OCI-LY3 (cell line): ENCODE data around the gene CGB3.
"Not testable (repeated sequence)": the region's sequence is repeated elsewhere in the genome, so short reads cannot be mapped to it uniquely, and the experiment has no call there.

Source experiments
- H2AFZ ChIP-seq: fragments of 200-600, 300-600 bp; shearing (Covaris generic); 2 replicates; pipeline ENCODE4 v1.6.0; 2014; ENCODE audit warnings: antibody characterized with exemption, low read depth, low read length
- H3K27ac ChIP-seq: fragments of 200-600, 300-600 bp; sonication (generic); 2 replicates; pipeline ENCODE4 v1.5.1; 2014; ENCODE audit warnings: mild to moderate bottlenecking, low read length, moderate library complexity, mixed read lengths
- H3K27me3 ChIP-seq: fragments of 200-600, 300-600 bp; sonication (generic); 2 replicates; pipeline ENCODE4 v1.6.1; 2014; ENCODE audit warnings: low read depth, low read length, mixed read lengths
- H3K36me3 ChIP-seq: fragments of 200-600, 300-600 bp; sonication (generic); replicated peaks from 2 replicates; pipeline ENCODE3; 2014; ENCODE audit warnings: low read depth, low read length, mixed read lengths
- H3K4me1 ChIP-seq: fragments of 300-600, 200-600 bp; sonication (generic); 2 replicates; pipeline ENCODE4 v1.6.1; 2014; ENCODE audit warnings: low read length, mixed read lengths
- H3K4me2 ChIP-seq: fragments of 200-600, 300-600 bp; sonication (generic); 2 replicates; pipeline ENCODE4 v1.6.1; 2014; ENCODE audit warnings: low read length, mixed read lengths
- H3K4me3 ChIP-seq: fragments of 300-600, 200-600 bp; sonication (generic); 2 replicates; pipeline ENCODE4 v1.5.1; 2014; ENCODE audit warnings: antibody characterized with exemption, mild to moderate bottlenecking, low read length, moderate library complexity
- H3K79me2 ChIP-seq: fragments of 300-600, 200-600 bp; shearing (Covaris generic); 2 replicates; pipeline ENCODE4 v1.6.1; 2014; ENCODE audit warnings: mild to moderate bottlenecking, low read length, mixed read lengths
- H3K9ac ChIP-seq: fragments of 300-600, 200-600 bp; shearing (Covaris generic); 2 replicates; pipeline ENCODE4 v1.6.0; 2014; ENCODE audit warnings: mild to moderate bottlenecking, low read length, moderate library complexity
- H3K9me3 ChIP-seq: fragments of 200-600, 300-600 bp; shearing (Covaris generic); 2 replicates; pipeline ENCODE4 v1.6.1; 2014; ENCODE audit warnings: low read length, mixed read lengths; ENCODE audit not compliant: insufficient read depth
- H4K20me1 ChIP-seq: fragments of 200-600, 300-600 bp; sonication (generic); 2 replicates; pipeline ENCODE4 v1.6.1; 2016; ENCODE audit warnings: low read length, mixed read lengths; ENCODE audit not compliant: insufficient read depth
- EZH2phosphoT487 ChIP-seq: fragments of 200-600 bp; shearing (Covaris generic); IDR thresholded peaks from 2 replicates; pipeline ENCODE4 v1.6.1; 2018; ENCODE audit warnings: antibody characterized with exemption, mixed run types, low read depth
- TF ChIP-seq, protein P1 (sequence below): fragments of 200-600, 300-600 bp; sonication (generic); IDR thresholded peaks from 2 replicates; pipeline ENCODE4 v1.5.1; 2014; ENCODE audit warnings: antibody characterized with exemption, low read length, low read depth

The CGB3 gene

DNA sequence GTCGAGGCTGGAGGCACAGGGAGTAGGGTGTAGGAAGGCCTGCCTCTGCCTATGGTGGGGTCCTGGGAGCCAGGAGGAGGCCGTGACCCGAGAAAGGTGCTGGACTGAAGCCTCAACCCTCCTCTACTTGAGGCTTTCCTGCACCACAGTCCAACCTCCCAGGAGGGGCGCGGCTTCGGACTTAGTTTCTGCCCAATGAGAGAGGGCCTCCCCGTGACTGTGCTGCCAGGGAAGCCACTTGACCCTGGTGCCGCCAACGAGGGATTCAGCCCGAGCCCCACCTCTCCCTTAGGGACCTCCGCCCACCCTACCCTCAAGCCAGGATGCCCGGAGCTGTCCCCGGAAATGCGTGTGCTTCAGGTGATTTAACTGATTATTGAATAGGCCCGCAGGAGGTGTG is at the start of gene CGB3:
TSS of gene CGB3 (minus strand) at position 101 of the 400 bp plus-strand sequence. CDS start 362 bp downstream, outside the sequence.
- not testable (repeated sequence) for H2AFZ ChIP-seq, H3K9me3 ChIP-seq, H3K27ac ChIP-seq, H4K20me1 ChIP-seq, H3K79me2 ChIP-seq, H3K36me3 ChIP-seq, H3K4me2 ChIP-seq, H3K27me3 ChIP-seq, H3K9ac ChIP-seq, H3K4me3 ChIP-seq
- peaks cover 10% of the 10 kb centered on the region for H3K4me1 ChIP-seq

DNA sequence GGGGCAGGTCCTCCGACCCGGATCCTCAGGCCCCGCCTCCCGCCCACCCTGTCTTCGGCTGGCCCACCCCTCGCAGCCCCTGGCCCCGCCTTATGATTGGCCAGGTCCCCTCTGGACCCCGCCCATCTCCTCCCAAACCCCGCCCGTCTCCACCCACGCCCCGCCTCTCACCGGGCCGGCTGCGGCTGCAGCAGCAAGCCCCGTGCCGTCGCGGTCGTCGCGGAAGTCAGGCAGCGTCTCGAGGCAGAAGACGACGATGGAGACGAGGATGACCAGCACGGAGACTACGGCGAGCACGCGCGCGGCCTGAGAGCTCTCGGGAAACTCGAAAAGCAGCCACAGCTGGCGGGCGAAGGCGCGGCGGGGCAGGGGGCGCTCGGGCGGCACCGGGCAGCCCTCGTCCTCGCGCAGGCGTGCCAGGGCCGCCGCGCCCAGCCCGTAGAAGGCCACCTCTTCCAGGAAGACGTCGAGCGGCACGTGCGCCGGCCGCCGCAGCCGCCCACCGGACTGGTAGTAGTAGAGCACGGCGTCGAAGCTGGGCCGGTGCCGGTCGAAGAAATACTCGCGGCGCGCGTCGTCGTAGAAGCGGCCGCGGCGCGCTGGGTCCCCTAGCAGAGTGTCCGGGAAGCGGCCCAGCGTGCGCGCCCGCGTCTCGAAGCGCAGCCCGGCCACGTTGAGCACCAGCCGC is 47.9 kb upstream of the CGB3 start:
- no peaks in the 10 kb centered on the region for H3K79me2 ChIP-seq
- H3K27ac ChIP-seq, result no peak overlapping the region
- H3K9me3 ChIP-seq, result no peaks in the 10 kb centered on the region
- H3K27me3 ChIP-seq, result peaks cover 2% of the 10 kb centered on the region; the same call in 1 of the 2 replicates
- no peak overlapping the region for H3K9ac ChIP-seq
- H4K20me1 ChIP-seq, result no peaks in the 10 kb centered on the region
- H2AFZ ChIP-seq, result no peak overlapping the region
- no peaks in the 10 kb centered on the region for H3K4me1 ChIP-seq
- no peak overlapping the region for H3K4me3 ChIP-seq
- H3K4me2 ChIP-seq, result no peak overlapping the region
- no peaks in the 10 kb centered on the region for H3K36me3 ChIP-seq
- TF ChIP-seq EZH2phosphoT487, result no peak
- TF ChIP-seq, protein P1, sequence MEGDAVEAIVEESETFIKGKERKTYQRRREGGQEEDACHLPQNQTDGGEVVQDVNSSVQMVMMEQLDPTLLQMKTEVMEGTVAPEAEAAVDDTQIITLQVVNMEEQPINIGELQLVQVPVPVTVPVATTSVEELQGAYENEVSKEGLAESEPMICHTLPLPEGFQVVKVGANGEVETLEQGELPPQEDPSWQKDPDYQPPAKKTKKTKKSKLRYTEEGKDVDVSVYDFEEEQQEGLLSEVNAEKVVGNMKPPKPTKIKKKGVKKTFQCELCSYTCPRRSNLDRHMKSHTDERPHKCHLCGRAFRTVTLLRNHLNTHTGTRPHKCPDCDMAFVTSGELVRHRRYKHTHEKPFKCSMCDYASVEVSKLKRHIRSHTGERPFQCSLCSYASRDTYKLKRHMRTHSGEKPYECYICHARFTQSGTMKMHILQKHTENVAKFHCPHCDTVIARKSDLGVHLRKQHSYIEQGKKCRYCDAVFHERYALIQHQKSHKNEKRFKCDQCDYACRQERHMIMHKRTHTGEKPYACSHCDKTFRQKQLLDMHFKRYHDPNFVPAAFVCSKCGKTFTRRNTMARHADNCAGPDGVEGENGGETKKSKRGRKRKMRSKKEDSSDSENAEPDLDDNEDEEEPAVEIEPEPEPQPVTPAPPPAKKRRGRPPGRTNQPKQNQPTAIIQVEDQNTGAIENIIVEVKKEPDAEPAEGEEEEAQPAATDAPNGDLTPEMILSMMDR, result no peak

DNA sequence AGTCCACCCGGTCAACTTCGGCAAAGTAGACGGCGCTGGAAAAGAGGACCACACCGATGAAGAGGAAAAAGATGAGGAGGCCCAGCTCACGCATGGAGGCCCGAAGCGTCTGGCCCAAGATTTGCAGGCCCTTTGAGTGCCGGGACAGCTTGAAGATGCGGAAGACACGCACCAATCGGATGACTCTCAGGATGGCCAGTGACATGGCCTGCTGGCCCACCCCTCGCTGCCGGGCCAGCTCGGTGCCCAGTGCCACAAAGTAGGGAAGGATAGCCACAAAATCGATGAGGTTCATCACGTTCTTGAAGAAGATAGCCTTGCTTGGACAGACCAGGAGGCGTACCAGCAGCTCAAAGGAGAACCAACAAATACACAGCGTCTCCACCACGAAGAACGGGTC is 46.3 kb upstream of the CGB3 start:
- no peaks in the 10 kb centered on the region for H3K9me3 ChIP-seq
- no peak overlapping the region for H3K9ac ChIP-seq
- H3K4me3 ChIP-seq, result no peak overlapping the region
- H4K20me1 ChIP-seq, result no peaks in the 10 kb centered on the region
- no peaks in the 10 kb centered on the region for H3K4me1 ChIP-seq
- H3K4me2 ChIP-seq, result no peak overlapping the region
- no peaks in the 10 kb centered on the region for H3K79me2 ChIP-seq
- no peak for TF ChIP-seq EZH2phosphoT487
- no peak overlapping the region for H3K27ac ChIP-seq
- H3K27me3 ChIP-seq, result peaks cover 17% of the 10 kb centered on the region
- H3K36me3 ChIP-seq, result no peaks in the 10 kb centered on the region
- H2AFZ ChIP-seq, result no peak overlapping the region

DNA sequence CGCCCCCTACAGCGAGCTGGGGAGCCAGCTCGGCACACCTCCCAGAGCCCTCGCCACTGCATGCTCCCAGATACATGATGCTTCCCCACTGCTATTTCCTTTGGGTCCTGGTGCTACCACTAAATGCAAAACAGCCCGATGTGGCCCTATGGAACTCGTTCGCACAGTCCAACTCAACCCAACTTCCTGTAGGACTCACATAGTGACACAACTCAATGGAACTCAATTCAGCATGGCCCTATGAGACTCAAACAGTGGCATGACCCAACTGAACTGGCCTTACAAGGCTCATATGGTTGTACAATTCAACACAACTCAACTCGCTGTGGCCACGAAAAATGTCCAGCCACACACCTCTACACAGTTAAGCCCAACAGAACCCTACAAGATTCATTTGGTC is 44.9 kb upstream of the CGB3 start:
- Histone ChIP-seq H3K9ac (no peak overlapping the region), H3K27ac (no peak overlapping the region), H3K4me2 (no peak overlapping the region), H2AFZ (no peak overlapping the region), H3K27me3 (peaks cover 24% of the 10 kb centered on the region), H3K4me1 (no peaks in the 10 kb centered on the region), H4K20me1 (no peaks in the 10 kb centered on the region), H3K9me3 (no peaks in the 10 kb centered on the region), H3K4me3 (no peak overlapping the region), H3K79me2 (no peaks in the 10 kb centered on the region), H3K36me3 (no peaks in the 10 kb centered on the region)
- TF ChIP-seq, protein P1, result no peak

DNA sequence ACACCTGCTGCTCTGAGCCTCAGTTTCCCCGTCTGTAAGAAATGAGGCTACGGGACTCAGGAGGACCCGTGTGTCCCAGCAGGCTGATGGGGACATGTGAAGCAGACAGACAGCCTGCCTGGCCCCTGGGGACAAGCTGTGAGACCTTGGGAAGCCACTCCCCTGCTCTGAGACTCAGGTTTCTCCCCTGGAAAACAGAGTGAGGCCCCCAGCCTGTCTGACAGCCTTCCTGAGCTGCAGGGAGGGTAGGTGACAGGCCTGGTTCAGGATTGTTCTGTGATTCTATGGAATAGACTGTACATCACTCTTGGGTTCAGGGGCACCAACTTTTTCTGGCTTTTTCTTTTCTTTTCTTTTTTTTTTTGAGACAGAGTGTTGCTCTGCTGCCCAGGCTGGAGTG is 43.4 kb upstream of the CGB3 start:
- TF ChIP-seq EZH2phosphoT487, result no peak
- TF ChIP-seq, protein P1, result no peak
- Histone ChIP-seq H2AFZ (no peak overlapping the region), H3K4me3 (no peak overlapping the region), H3K9me3 (no peaks in the 10 kb centered on the region), H3K4me1 (no peaks in the 10 kb centered on the region), H3K27me3 (peaks cover 25% of the 10 kb centered on the region), H3K9ac (no peak overlapping the region), H3K27ac (no peak overlapping the region), H3K4me2 (no peak overlapping the region), H3K36me3 (no peaks in the 10 kb centered on the region), H3K79me2 (no peaks in the 10 kb centered on the region), H4K20me1 (no peaks in the 10 kb centered on the region)
